Endothelial cell of umbilical vein (primary cell): ENCODE measurements around the gene SAMD5. TPM values are rescaled to one million over a fixed set of nuclear protein-coding genes. Genes with fewer than 3 reads are reported as not detected.

ENCODE experiments used
- BruUV-seq: library from RNA; stranded (reverse); fragments of 400-500 nt; replicated peaks from 2 replicates; lab custom pipeline; 2021; lab: Mats Ljungman, UMichigan
- CTCF ChIA-PET: fragments of 300-600, 350-600 bp; sonication (Branson Sonifier 250); formaldehyde crosslinking; loops from one replicate; lab custom pipeline; 2021; ENCODE audit warnings: antibody characterized with exemption, inconsistent platforms; lab: Charles Lee
- POLR2A ChIA-PET: fragments of 300-600, 350-600 bp; sonication (Branson Sonifier 250); formaldehyde crosslinking; loops from one replicate; lab custom pipeline; 2021; ENCODE audit warnings: antibody characterized with exemption, inconsistent platforms; lab: Charles Lee
- DNase-seq: peaks from one replicate; pipeline ENCODE4 v3.0.0-alpha.2; 2011; ENCODE audit warnings: low read depth, low spot score
- FAIRE-seq: peaks from 2 replicates; lab custom pipeline; 2011; peaks lifted over from hg19 to GRCh38; lab: Jason Lieb, UNC
- H2AFZ ChIP-seq: 2 replicates; pipeline ENCODE4 v1.6.0; 2012; ENCODE audit warnings: low read depth, low read length, control low read depth, inconsistent platforms
- H3K27ac ChIP-seq: 2 replicates; pipeline ENCODE4 v1.5.1; 2011; ENCODE audit warnings: low read depth, mild to moderate bottlenecking, control low read depth, low read length, moderate library complexity; ENCODE audit not compliant: insufficient read depth
- H3K27me3 ChIP-seq, 2 experiments: 2 replicates each; pipeline versions ENCODE4 v1.6.0 to v1.6.1; 2011; ENCODE audit warnings: low read length in 2 of 2, mixed read lengths in 1 of 2; ENCODE audit not compliant: control insufficient read depth in 2 of 2, insufficient read depth in 2 of 2
- H3K36me3 ChIP-seq, 2 experiments: 2 replicates in 1 of 2; 3 replicates in 1 of 2; pipeline ENCODE4 v1.5.1; 2011; ENCODE audit warnings: low read length in 2 of 2, mild to moderate bottlenecking in 1 of 2, moderate library complexity in 1 of 2; ENCODE audit not compliant: control insufficient read depth in 2 of 2, insufficient read depth in 2 of 2; ENCODE audit errors: extremely low read depth in 1 of 2
- H3K4me1 ChIP-seq: 3 replicates; pipeline ENCODE4 v1.5.1; 2011; ENCODE audit warnings: mild to moderate bottlenecking, low read length; ENCODE audit not compliant: control insufficient read depth, insufficient read depth; ENCODE audit errors: extremely low read depth
- H3K4me2 ChIP-seq: 2 replicates; pipeline ENCODE4 v1.6.1; 2011; ENCODE audit warnings: low read length, control low read depth, mixed read lengths; ENCODE audit not compliant: insufficient read depth
- H3K4me3 ChIP-seq, 3 experiments: fragments of 200-600 bp in 1 of 3; sonication (generic), shearing (Covaris generic) in 1 of 3; replicated peaks in 1 of 3; 2 replicates each; pipeline ENCODE4 v1.5.1; 2011 to 2016; ENCODE audit warnings: control low read depth in 3 of 3, low read length in 3 of 3, mild to moderate bottlenecking in 2 of 3, inconsistent platforms in 1 of 3, low read depth in 1 of 3, moderate library complexity in 1 of 3; ENCODE audit not compliant: insufficient read depth in 1 of 3
- H3K79me2 ChIP-seq: 2 replicates; pipeline ENCODE4 v1.6.0; 2012; ENCODE audit warnings: low read length, inconsistent platforms; ENCODE audit not compliant: control insufficient read depth, insufficient read depth
- H3K9ac ChIP-seq: replicated peaks from 2 replicates; pipeline ENCODE3; 2011; ENCODE audit warnings: low read length, control low read depth; ENCODE audit not compliant: insufficient read depth; ENCODE audit errors: extremely low read depth
- H3K9me1 ChIP-seq: replicated peaks from 3 replicates; pipeline ENCODE4 v1.6.0; 2011; ENCODE audit warnings: mild to moderate bottlenecking, low read length; ENCODE audit not compliant: control insufficient read depth, insufficient read depth; ENCODE audit errors: extremely low read depth
- H3K9me3 ChIP-seq: replicated peaks from 2 replicates; pipeline ENCODE4 v1.5.1; 2012; ENCODE audit warnings: low read length, inconsistent platforms; ENCODE audit not compliant: control insufficient read depth, insufficient read depth
- H4K20me1 ChIP-seq: replicated peaks from 2 replicates; pipeline ENCODE3; 2011; ENCODE audit warnings: mild to moderate bottlenecking, low read length; ENCODE audit not compliant: control insufficient read depth, insufficient read depth; ENCODE audit errors: extremely low read depth
- CTCF ChIP-seq, 2 donors: IDR thresholded peaks; 1 replicate in 1 of 2; 2 replicates in 1 of 2; pipeline ENCODE4 v1.5.1; 2011; ENCODE audit warnings: low read length in 2 of 2, mild to moderate bottlenecking in 2 of 2, moderate library complexity in 2 of 2, control low read depth in 1 of 2, inconsistent platforms in 1 of 2, low read depth in 1 of 2; ENCODE audit not compliant: insufficient read depth in 1 of 2; ENCODE audit errors: extremely low read depth in 1 of 2
- EZH2 ChIP-seq: IDR thresholded peaks from 2 replicates; pipeline ENCODE4 v1.6.1; 2012; ENCODE audit warnings: borderline replicate concordance, low read depth, mild to moderate bottlenecking, moderate library complexity, low read length, inconsistent platforms; ENCODE audit not compliant: severe bottlenecking
- FOS ChIP-seq: IDR thresholded peaks from 2 replicates; pipeline ENCODE4 v1.6.1; 2011; ENCODE audit warnings: mild to moderate bottlenecking, low read length, moderate library complexity, borderline replicate concordance; ENCODE audit not compliant: insufficient read depth
- GATA2 ChIP-seq: IDR thresholded peaks from 2 replicates; pipeline ENCODE4 v1.7.0; 2011; ENCODE audit warnings: low read depth, mild to moderate bottlenecking, moderate library complexity, mixed read lengths, low read length; ENCODE audit not compliant: insufficient read length, insufficient read depth
- JUN ChIP-seq: IDR thresholded peaks from 2 replicates; pipeline ENCODE4 v1.6.1; 2011; ENCODE audit warnings: borderline replicate concordance, low read depth; ENCODE audit not compliant: insufficient read length, insufficient read depth
- MAX ChIP-seq: IDR thresholded peaks from 2 replicates; pipeline ENCODE4 v1.6.1; 2011; ENCODE audit not compliant: insufficient read depth, insufficient read length
- MYC ChIP-seq: IDR thresholded peaks from one replicate; pipeline ENCODE4 v1.6.1; 2011; ENCODE audit warnings: mild to moderate bottlenecking, low read depth, low read length
- POLR2A ChIP-seq: IDR thresholded peaks from 2 replicates; pipeline ENCODE4 v1.6.1; 2012; ENCODE audit warnings: low read depth, mild to moderate bottlenecking, control low read depth, low read length
- POLR2AphosphoS5 ChIP-seq: IDR thresholded peaks from 2 replicates; pipeline ENCODE4 v1.6.1; 2012; ENCODE audit warnings: low read depth, mild to moderate bottlenecking, control low read depth, low read length, moderate library complexity; ENCODE audit not compliant: insufficient read depth
- dilution Hi-C: fragments of 300-500 bp; cut with MboI; formaldehyde crosslinking; loops from one replicate; pipeline ENCODE4 v1.15.0; 2019; ENCODE audit warnings: low sequenced_read_pairs; ENCODE audit not compliant: extremely low pct_ligation_motif_present
- intact Hi-C: fragments of 100-400 bp; cut with micrococcal nuclease; formaldehyde crosslinking; loops from one replicate; pipeline ENCODE4 v1.10.0; 2022
- polyA plus RNA-seq, 4 experiments: library from polyadenylated mRNA; depleted of rRNA in 3 of 4; stranded (reverse) in 3 of 4; unstranded in 1 of 4; fragments of >200 nt; gene quantifications; 2 replicates each; pipeline versions ENCODE4 v1.2.1 to v1.2.3, GENCODE V29; 2011 to 2012; ENCODE audit warnings: missing spikeins in 1 of 4
- total RNA-seq: library from RNA; stranded (reverse); gene quantifications from 2 replicates; pipeline ENCODE4 v1.2.3, GENCODE V29; 2021

SAMD5 gene
- total and polyA plus RNA-seq, 2 donors (not counting 3 experiments of a cell fraction or from before 2014, with no cell fraction given): 0.75 to 6.9 TPM

GRCh38 chr6:147569788-147570187 lies 61.3 kb downstream of the SAMD5 start:
- no peak for DNase-seq
- Histone ChIP-seq H3K4me1 (no peaks in the 10 kb centered on the region), H3K79me2 (no peaks in the 10 kb centered on the region), H3K27me3 (no peaks in the 10 kb centered on the region), H3K27ac (no peak overlapping the region), H3K4me3 (no peak overlapping the region), H3K4me2 (no peak overlapping the region), H3K36me3 (no peaks in the 10 kb centered on the region), H2AFZ (no peak overlapping the region), H3K9me3 (no peaks in the 10 kb centered on the region), H3K9me1 (no peaks in the 10 kb centered on the region), H4K20me1 (no peaks in the 10 kb centered on the region), H3K9ac (no peak overlapping the region)
- CTCF ChIA-PET: no interaction called here
- intact Hi-C loops: no loop called here
- dilution Hi-C loops: no loop called here
- no TSS peak for BruUV-seq
- POLR2A ChIA-PET: no interaction called here
- TF ChIP-seq POLR2A (no peak), MYC (no peak), FOS (no peak), EZH2 (no peak), MAX (no peak), JUN (no peak), CTCF (IDR thresholded peaks at IDR 0.05; ENCODE audit: extremely low read depth in 1 of 2, insufficient read depth in 1 of 2, low read depth in 1 of 2, low read length in 2 of 2) (no peak), GATA2 (no peak), POLR2AphosphoS5 (no peak)
- FAIRE-seq: no peak
